DND-41 (cell line): ENCODE results near the gene THBS1.

ENCODE experiments used
- EZH2 ChIP-seq: IDR thresholded peaks from 3 replicates; pipeline ENCODE4 v1.6.1; 2012; ENCODE audit warnings: borderline replicate concordance, low read depth, mild to moderate bottlenecking, moderate library complexity, low read length, inconsistent platforms; ENCODE audit not compliant: severe bottlenecking
- TF ChIP-seq, protein P1 (sequence below): IDR thresholded peaks from 2 replicates; pipeline ENCODE4 v1.5.1; 2012; ENCODE audit warnings: borderline replicate concordance, low read length, moderate library complexity, mild to moderate bottlenecking; ENCODE audit not compliant: poor library complexity, severe bottlenecking; ENCODE audit errors: extremely low read depth

GRCh38 chr15:39582286-39582976, 1.6 kb downstream of the THBS1 start:
- TF ChIP-seq, protein P1, sequence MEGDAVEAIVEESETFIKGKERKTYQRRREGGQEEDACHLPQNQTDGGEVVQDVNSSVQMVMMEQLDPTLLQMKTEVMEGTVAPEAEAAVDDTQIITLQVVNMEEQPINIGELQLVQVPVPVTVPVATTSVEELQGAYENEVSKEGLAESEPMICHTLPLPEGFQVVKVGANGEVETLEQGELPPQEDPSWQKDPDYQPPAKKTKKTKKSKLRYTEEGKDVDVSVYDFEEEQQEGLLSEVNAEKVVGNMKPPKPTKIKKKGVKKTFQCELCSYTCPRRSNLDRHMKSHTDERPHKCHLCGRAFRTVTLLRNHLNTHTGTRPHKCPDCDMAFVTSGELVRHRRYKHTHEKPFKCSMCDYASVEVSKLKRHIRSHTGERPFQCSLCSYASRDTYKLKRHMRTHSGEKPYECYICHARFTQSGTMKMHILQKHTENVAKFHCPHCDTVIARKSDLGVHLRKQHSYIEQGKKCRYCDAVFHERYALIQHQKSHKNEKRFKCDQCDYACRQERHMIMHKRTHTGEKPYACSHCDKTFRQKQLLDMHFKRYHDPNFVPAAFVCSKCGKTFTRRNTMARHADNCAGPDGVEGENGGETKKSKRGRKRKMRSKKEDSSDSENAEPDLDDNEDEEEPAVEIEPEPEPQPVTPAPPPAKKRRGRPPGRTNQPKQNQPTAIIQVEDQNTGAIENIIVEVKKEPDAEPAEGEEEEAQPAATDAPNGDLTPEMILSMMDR = no peak
- TF ChIP-seq EZH2 = no peak
